GM21619 (cell line): ENCODE data around the gene PREX1.
"Not testable (repeated sequence)": the region's sequence is repeated elsewhere in the genome, so short reads cannot be mapped to it uniquely, and the experiment has no call there.

ENCODE experiments used
- ATAC-seq: cut with Tn5 transposase; IDR thresholded peaks from one replicate; pipeline ENCODE4 v1.9.1; 2021; ENCODE audit not compliant: unreplicated experiment

The PREX1 gene

GRCh38 chr20:48756774-48757173 is 71.0 kb downstream of the PREX1 start:
- not testable (repeated sequence) for ATAC-seq

- ATAC-seq: no peak
Observed at GRCh38 chr20:48754292-48754691, 73.5 kb downstream of the PREX1 start.

GRCh38 chr20:48752963-48753362 is 74.8 kb downstream of the PREX1 start:
- no peak for ATAC-seq

- ATAC-seq: no peak
Observed at GRCh38 chr20:48751871-48752270, 75.9 kb downstream of the PREX1 start.

GRCh38 chr20:48750941-48751635 is 76.7 kb downstream of the PREX1 start:
- ATAC-seq: no peak

GRCh38 chr20:48750376-48750775 is 77.4 kb downstream of the PREX1 start:
- ATAC-seq: no peak

- no peak for ATAC-seq
Observed at GRCh38 chr20:48749437-48749836, 78.4 kb downstream of the PREX1 start.

- no peak for ATAC-seq
Observed at GRCh38 chr20:48748556-48748955, 79.2 kb downstream of the PREX1 start.

- ATAC-seq: no peak
Observed at GRCh38 chr20:48747840-48748414, 79.9 kb downstream of the PREX1 start.

- ATAC-seq: no peak
Observed at GRCh38 chr20:48745330-48745729, 82.5 kb downstream of the PREX1 start.

GRCh38 chr20:48744515-48744914 is 83.3 kb downstream of the PREX1 start:
- no peak for ATAC-seq

- no peak for ATAC-seq
Observed at GRCh38 chr20:48743807-48744206, 84.0 kb downstream of the PREX1 start.

GRCh38 chr20:48742912-48743680 is 84.7 kb downstream of the PREX1 start:
- no peak for ATAC-seq

- no peak for ATAC-seq
Observed at GRCh38 chr20:48742233-48742632, 85.6 kb downstream of the PREX1 start.

GRCh38 chr20:48741669-48742068 is 86.1 kb downstream of the PREX1 start:
- ATAC-seq: no peak

GRCh38 chr20:48740712-48741111 is 87.1 kb downstream of the PREX1 start:
- no peak for ATAC-seq

GRCh38 chr20:48740292-48740649 is 87.5 kb downstream of the PREX1 start:
- ATAC-seq: no peak

- ATAC-seq: no peak
Observed at GRCh38 chr20:48739395-48740291, 88.2 kb downstream of the PREX1 start.

GRCh38 chr20:48738399-48739304 is 89.1 kb downstream of the PREX1 start:
- ATAC-seq: peak; percentile 65

- ATAC-seq: no peak
Observed at GRCh38 chr20:48738094-48738398, 89.8 kb downstream of the PREX1 start.
